ENCODE measurements around the gene CDCA7L.
"Not testable (repeated sequence)": the region's sequence is repeated elsewhere in the genome, so short reads cannot be mapped to it uniquely, and the experiment has no call there.

CDCA7L gene

DNA sequence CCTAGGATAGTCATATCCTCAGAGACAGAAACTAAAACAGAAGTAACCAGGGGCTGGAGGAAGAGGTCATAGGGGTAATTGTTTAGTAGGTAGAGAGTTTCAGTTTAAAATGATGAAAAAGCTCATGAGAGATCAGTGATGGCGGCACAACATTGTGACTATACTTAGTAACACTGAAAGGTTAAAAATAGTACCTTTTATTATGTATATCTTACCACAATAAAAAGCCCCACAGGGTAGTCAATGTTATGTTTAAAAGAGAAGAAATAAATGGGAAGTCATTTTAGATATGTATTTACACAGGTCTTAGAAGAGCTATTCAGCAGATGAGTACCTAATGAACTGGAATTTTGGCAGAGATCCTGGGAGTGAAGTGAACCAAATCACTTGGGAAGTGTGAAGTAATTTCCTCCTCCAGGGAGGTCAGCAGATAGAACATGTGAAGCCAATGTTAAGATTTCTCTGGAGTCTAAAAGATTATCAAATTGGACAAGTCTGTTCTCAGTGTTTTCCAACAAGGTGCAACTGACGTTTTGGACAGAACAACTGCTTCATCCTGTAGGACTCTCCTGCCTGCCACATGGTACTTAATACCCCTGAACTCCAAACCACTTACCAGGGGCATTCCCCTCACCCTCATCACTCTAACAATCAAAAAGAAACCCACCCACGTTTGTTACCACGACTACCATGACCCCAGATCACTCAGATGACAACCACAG lies 6.4 kb downstream of the CDCA7L start:
- DNase-seq (ENCODE audit: low read depth): peak; percentile 37
- no peak overlapping the region for H3K4me3 ChIP-seq (replicated peaks; ENCODE audit: low read depth, low read length)
- TF ChIP-seq, protein P1, sequence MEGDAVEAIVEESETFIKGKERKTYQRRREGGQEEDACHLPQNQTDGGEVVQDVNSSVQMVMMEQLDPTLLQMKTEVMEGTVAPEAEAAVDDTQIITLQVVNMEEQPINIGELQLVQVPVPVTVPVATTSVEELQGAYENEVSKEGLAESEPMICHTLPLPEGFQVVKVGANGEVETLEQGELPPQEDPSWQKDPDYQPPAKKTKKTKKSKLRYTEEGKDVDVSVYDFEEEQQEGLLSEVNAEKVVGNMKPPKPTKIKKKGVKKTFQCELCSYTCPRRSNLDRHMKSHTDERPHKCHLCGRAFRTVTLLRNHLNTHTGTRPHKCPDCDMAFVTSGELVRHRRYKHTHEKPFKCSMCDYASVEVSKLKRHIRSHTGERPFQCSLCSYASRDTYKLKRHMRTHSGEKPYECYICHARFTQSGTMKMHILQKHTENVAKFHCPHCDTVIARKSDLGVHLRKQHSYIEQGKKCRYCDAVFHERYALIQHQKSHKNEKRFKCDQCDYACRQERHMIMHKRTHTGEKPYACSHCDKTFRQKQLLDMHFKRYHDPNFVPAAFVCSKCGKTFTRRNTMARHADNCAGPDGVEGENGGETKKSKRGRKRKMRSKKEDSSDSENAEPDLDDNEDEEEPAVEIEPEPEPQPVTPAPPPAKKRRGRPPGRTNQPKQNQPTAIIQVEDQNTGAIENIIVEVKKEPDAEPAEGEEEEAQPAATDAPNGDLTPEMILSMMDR (IDR thresholded peaks at IDR 0.05; ENCODE audit: low read length, missing control alignments): no peak

DNA sequence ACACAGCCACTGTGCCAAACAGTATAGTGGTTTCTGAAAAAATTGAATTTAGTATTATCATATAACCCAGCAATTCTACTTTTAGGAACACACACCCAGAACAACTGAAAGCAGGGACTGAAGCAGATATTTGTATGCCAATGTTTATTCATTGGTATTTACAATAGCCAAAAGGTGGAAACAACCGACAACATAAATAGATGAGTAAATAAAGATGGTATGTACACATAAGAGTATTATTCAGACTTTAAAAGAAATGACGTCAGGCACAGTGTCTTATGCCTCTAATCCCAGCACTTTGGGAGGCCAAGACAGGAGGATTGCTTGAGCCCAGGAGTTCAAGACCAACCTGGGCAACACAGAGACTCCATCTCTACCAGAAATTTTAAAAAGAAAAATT lies 7.2 kb downstream of the CDCA7L start:
- no peak overlapping the region for H3K4me3 ChIP-seq (replicated peaks; ENCODE audit: low read depth, low read length)
- TF ChIP-seq, protein P1 (IDR thresholded peaks at IDR 0.05; ENCODE audit: low read length, missing control alignments): no peak
- DNase-seq (ENCODE audit: low read depth): no peak

DNA sequence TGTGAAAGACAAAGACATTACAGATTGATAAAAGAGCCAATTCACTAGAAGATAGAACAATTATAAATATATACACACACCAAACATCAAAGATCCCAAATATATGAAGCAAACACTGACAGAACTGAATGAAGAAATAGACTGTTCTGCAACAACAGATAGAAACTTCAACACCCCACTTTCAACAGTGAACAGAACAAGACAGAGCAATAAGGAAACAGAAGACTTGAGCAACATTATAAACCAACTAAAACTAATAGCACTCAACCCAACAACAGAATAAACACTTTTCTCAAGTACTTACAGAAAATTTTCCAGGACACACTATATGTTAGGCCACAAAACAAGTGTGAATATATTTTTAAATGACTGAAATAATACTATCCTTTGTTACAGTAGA lies 10.9 kb downstream of the CDCA7L start:
- H3K4me3 ChIP-seq (replicated peaks; ENCODE audit: low read depth, low read length): no peak overlapping the region
- DNase-seq (ENCODE audit: low read depth): no peak
- TF ChIP-seq, protein P1 (IDR thresholded peaks at IDR 0.05; ENCODE audit: low read length, missing control alignments): no peak

DNA sequence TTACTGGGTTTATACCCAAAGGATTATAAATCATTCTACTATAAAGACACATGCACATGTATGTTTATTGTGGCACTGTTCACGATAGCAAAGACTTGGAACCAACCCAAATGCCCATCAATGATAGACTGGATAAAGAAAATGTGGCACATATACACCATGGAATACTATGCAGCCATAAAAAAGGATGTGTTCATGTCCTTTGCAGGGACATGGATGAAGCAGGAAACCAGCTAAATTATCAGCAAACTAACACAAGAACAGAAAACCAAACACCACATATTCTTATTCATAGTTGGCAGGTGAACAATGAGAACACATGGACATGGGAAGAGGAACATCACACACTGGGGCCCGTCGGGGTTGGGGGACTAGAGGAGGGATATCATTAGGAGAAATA lies 12.4 kb downstream of the CDCA7L start:
- not testable (repeated sequence) for H3K4me3 ChIP-seq (replicated peaks; ENCODE audit: low read depth, low read length); DNase-seq (ENCODE audit: low read depth)

DNA sequence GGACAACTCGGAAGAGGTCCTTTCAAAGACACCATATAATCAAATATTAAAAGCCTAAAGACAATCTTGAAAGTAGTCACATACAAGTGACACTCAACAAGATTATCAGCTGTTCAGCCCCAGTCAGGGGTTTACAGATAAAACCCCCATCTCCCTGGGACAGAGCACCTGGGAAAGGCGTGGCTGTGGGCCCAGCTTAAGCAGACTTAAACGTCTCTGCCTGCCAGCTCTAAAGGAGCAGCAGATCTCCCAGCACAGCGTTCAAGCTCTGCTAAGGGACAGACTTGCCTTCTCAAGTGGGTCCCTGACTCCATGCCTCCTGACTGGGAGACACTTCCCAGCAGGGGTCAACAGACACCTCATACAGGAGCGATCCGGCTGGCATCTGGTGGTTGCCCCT lies 18.0 kb downstream of the CDCA7L start:
- H3K4me3 ChIP-seq (replicated peaks; ENCODE audit: low read depth, low read length): no peak overlapping the region
- no peak for DNase-seq (ENCODE audit: low read depth)
- TF ChIP-seq, protein P1 (IDR thresholded peaks at IDR 0.05; ENCODE audit: low read length, missing control alignments): no peak

DNA sequence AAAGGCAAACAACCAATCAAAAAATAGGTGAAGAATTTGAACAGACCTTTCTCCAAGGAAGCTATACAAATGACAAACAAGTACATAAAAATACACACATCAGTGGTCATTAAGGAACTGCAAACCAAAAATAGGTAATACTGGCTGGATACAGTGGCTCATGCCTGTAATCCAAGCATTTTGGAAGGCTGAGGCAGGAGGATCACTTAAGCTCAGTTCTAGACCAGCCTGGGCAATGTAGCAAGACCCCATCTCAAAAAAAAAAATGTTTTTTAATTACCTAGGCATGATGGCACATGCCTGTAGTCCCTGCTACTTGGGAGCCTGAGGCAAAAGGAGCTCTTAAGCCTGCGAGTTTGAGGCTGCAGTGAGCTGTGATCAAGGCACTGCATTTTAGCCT lies 19.3 kb downstream of the CDCA7L start:
- TF ChIP-seq, protein P1 (IDR thresholded peaks at IDR 0.05; ENCODE audit: low read length, missing control alignments): no peak
- no peak overlapping the region for H3K4me3 ChIP-seq (replicated peaks; ENCODE audit: low read depth, low read length)
- no peak for DNase-seq (ENCODE audit: low read depth)

DNA sequence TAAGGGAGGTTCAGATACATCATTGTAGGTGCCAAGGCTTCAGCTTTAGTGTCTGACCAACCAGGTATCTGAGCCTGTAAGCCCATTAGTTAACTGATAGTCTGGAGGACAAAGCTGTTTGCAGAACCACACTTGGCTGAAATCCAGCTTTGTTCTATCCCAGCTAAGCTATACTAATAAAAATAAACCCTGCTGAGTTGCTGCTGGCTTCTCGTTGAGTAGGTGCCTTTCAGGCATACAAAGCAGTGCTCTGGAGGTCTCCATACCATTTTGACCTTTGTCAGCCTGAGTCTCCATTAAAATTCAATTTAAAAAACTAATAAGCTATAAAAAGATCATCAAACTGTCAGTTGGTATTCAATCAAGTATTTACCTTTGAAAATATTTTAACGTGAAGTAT lies 22.0 kb downstream of the CDCA7L start:
- H3K4me3 ChIP-seq (replicated peaks; ENCODE audit: low read depth, low read length): no peak overlapping the region
- DNase-seq (ENCODE audit: low read depth): peak; percentile 62
- TF ChIP-seq, protein P1 (IDR thresholded peaks at IDR 0.05; ENCODE audit: low read length, missing control alignments): no peak

Measured in fibroblast of pulmonary artery (primary cell).